SHP77 (cell line): ENCODE data around the gene BBLN.

Experiments
- DNase-seq, 2 experiments: peaks; one replicate each; lab custom pipeline; 2025; lab: John Stamatoyannopoulos, UW

Gene BBLN

GRCh38 chr9:128191406-128192046 lies 31.5 kb downstream of the BBLN start, which contains the start of gene CIZ1:
Gene CIZ1, minus strand, starts transcription at chr9:128191572. Its CDS starts 715 bp downstream, at chr9:128190857.
- DNase-seq = peak; percentile 38 to 75

DNA sequence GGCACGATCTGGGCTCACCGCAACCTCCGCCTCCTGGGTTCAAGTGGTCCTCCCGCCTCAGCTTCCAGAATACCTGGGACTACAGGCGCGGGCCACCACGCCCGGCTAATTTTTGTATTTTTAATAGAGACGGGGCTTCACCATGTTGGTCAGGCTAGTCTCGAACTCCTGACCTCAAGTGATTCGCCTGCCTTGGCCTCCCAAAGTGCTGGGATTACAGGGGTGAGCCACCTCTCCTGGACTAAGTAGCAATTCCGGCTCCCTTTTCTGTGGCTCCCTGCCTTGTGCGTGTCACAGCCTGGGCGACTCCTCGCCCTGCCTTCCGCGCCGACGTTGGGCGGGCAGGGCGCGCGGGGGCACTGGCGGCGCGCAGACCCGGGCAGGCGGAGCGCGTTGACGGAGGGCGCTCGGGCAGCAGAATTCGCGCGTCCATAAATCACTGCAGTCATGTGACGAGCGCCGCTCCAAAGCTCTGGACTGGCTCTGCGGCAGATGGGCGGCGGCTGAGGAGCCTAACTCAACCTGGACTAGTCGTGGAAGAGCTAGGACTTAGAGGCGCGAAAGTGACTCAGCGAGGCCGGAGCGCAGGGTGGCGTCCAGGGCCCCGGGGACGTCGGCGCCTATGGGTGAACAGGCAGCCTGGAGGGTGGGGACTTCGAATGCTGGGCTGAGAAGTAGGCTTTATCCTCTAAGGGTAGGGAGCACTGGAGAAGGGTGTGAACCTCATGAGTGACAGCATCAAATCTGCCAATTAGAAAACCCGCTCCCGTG lies 32.7 kb downstream of the BBLN start:
- peak; percentile 91 to 96 for DNase-seq

DNA sequence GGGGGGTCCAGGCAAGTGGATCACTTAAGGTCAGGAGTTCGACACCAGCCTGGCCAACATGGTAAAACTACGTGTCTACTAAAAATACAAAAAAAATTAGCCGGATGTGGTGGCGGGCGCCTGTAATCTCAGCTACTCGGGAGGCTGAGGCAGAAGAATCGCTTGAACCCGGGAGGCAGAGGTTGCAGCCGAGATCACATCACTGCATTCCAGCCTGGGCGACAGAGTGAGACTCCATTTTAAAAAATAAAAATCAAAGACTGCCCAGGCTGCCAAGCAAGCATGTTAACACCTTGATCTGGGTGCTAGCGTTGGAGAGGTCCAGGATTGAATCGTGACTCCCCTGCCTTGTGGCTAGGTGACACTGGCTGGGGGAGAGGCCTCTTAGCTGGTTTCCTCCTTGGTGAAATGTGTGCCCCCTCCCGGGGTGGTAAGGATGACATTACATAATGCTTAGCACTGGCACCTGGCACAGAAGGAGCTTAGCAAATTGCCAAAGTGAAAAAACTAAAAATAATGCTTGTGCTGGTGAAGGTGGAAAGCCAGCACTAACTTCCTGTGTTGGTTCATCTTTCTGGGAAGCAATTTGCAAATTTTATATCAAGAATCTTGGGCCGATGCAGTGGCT lies 33.5 kb downstream of the BBLN start:
- no peak for DNase-seq

DNA sequence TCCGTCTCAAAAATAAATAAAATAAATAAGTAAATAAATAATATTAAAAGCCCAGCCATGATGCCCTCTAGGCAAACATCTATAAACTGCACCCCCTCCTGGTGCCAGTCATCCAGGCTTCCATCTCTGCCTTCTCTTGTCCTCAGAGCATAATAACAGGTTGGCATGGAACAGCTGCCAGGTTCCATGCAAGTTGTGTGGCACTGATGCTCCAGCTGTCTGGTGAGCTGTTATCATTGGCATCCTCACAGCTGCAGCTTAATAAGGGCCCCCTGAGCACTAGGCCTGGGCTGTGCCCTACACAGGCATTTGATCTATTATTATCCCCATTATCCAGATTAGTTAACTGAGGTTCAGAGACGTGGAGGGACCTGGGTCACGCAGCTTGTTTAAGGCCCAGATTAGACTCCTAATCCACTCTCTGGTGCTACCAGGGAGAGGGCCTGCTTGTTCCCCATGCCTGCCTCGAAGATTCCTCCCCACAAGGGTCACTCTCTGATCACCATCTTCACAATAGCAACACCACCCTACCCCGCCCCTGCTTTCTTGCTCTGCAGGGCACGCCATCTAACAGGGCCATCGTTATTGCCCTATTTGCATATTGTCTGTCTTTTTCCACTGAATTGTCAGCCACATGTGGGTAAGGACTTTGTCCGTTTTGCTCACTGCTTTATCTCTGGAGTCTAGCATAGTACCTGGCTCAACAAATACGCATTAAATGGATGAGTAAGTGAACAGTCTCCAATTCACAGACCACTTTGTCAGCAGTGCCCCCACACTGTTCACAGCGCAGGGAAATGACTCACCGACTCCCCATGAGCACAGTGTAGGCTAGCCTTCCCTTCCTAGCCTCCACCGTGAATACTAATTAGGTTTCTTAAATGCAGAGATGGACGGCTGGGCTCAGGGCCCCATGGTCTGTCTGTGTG lies 41.6 kb downstream of the BBLN start:
- DNase-seq = no peak

DNA sequence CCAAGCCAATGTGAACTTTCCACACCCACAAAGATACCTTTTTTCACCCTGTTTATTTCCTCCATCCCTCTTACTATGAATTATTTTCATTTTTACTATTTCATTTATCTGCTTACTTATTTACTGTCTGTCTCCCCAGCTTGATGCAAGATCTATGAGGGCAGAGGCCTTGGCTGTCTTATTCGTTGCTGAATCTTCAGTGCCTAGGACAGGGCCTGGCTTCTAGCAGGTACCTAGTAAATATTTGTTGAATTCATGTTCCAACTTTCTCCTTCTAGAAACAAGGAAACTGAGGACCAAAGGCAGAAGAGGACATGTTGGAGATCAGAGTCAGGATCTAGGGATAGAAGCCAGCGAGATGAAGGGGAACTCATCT lies 42.6 kb downstream of the BBLN start:
- DNase-seq = no peak

GRCh38 chr9:128203024-128203706 lies 43.1 kb downstream of the BBLN start, which contains the start of gene DNM1:
Gene DNM1, plus strand, starts transcription at chr9:128203379. Its CDS starts 92 bp downstream, at chr9:128203471.
- peak; percentile 33 to 57 for DNase-seq

DNA sequence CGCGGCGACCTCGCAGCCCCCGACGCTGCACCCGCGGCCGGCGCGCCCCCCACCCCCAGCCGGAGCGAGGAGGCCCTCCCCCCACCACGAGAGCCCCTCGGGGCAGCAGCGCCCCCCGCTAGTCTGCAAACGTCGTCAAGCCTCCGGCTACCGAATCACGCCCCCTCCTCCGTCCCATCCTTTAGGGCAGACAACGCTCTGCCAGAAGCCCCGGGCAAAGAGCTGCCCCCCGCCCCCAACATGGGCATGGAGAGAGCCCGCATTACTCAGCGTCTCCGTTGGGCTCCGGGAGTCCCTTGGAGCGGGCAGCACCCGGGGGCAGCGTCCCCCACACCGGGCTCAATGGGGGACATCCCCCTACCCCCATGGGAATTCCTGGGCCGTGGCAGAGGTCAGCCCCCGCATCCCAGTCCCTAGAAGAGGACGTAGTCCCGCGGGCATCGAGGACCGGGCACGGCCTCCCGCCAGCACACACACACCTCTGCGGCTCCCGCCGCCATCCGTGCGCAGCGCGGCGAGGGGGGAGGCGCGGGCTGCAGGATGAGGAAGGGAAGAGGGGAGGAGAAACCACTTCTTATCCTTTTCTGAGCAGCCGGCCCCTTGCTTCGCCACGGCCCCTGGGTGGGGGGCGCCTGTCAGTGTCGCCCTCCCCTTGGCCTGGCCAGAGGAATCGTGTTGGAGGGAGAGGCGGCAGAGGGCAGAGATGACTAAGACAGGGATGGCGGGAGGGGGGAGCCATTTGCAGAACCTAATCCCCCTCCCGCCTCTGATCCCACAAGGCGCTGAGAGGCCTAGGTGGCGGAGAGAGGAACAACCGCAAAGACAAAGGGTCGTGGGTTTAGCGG lies 43.9 kb downstream of the BBLN start:
- peak; percentile 46 to 52 for DNase-seq

DNA sequence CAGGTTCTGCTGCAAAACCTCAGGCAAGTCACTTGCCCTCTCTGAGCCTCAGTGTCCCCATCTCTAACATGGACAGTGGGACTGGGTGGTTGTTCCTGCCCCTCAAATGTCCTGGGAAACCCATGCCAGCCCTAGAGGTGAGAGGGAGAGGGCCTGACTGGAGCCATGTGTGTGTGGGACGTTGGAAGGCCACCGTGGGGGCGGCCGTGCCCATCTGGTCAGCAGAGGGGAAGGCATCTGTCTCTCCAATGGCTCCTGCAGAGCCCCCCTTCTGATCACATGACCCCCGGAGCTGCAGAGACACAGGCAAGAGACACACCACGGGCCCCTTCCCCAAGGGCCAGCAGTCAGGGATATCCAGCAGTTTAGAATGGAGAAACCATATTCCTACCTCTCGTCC lies 44.8 kb downstream of the BBLN start:
- no peak for DNase-seq

DNA sequence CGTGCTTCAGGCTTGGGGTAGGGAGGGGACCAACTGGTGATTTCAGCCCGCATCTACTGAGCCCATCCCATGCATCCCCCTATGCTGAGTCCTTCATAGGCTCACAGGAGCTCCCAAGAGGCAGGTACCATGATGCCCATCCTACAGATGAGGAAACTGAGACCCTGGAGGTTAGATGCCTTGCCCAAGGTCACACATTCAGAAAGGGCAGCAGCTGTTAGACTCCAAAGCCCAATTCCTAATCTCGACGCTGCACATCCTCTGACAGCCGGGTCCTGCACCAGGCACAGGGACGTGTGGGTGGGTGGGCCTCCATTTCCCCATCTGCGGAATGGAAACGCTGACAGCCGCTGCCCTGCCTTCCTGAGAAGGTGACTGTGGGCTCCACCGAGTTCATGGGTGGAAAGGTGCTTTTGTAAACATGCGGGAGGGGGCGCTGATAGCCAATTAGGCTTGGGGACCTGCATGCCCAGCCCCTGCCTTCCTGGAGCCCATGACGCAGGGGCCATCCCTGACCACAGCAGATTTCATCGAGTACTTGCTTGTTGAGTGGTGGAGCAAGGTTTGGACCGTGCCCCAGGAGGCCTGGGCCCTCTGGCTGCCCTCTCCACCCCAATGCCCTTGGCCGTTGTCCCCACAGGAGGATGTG lies 45.4 kb downstream of the BBLN start:
- no peak for DNase-seq

DNA sequence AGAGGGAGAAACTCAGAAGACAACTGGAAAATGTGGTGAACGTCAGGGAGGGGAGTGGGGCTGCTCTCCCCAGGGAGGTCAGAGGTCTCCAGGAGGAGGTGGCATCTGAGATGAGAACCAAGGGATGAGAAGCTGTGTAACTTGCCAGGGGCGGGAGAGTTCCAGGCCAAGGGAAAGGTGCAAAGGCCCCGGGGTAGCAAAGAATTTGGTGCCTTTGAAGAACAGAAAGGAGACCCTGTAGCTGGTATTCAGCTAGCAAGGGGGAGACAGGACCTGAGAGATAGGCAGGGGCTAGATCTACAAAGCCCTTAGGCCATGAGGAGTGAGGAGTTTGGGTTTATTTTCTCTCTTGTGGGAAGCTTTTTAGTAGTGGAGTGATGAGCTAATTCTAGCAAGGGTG lies 46.4 kb downstream of the BBLN start:
- DNase-seq = no peak

GRCh38 chr9:128206916-128207910 lies 47.1 kb downstream of the BBLN start:
- no peak for DNase-seq

DNA sequence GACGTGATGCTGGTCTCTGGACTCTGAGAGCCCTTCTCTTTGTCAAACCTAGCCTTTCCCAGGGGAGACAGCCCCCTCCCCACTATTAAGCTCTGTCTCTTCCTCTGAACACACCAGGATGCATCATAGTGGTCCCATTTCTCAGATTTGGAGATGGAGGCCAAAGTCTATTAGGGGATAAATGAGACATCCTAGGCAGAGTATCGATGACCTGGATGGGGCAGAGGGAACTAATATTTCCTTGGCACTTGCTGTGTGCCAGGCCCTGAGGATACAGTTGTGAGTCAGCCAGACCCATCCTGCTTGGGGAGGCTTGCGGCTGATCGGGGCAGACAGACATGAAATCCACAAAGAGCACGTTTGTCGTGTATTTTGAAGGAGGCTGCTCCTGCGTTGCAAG lies 48.3 kb downstream of the BBLN start:
- no peak for DNase-seq

DNA sequence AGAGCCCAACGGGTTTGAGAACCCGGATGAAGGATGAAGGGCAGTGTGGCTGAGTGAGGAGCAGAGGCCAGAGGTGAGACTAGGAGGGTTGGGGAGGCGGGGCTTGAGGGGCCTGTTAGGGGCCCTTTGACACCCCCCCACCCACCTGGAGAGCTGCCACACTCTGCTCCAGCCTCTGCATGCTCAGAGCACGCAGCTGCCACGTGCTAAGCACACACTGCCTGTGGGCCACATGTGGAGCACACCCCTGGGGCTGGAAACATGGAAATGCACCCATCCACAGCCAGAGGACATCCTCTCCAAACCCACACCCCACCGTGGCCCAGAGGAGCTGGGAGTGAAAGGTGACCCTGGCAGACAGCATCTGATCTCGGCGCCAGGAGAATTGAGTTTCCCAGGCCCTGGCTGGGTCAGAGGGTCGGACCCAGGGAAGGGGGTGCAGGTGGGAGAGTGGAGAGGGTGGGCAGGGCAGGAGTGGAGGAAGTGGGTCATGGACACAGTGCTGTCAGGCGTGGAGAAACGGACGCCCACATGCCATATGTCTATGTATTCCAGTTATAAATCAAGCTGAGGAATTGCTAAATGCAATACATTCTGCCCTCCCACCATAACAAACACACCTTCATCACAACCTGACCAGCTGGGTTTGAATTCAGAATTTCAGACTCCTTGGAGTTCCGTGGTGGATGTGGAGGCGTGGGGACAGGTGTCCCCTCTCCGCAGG lies 49.0 kb downstream of the BBLN start:
- no peak for DNase-seq

- no peak for DNase-seq
These were observed 51.3 kb downstream of the BBLN start for GRCh38 chr9:128211186-128211980.

GRCh38 chr9:128211981-128212281 lies 51.9 kb downstream of the BBLN start:
- DNase-seq = no peak
